ENCODE results near the gene KRT33A.
"Not testable (repeated sequence)": the region's sequence is repeated elsewhere in the genome, so short reads cannot be mapped to it uniquely, and the experiment has no call there.

DNA sequence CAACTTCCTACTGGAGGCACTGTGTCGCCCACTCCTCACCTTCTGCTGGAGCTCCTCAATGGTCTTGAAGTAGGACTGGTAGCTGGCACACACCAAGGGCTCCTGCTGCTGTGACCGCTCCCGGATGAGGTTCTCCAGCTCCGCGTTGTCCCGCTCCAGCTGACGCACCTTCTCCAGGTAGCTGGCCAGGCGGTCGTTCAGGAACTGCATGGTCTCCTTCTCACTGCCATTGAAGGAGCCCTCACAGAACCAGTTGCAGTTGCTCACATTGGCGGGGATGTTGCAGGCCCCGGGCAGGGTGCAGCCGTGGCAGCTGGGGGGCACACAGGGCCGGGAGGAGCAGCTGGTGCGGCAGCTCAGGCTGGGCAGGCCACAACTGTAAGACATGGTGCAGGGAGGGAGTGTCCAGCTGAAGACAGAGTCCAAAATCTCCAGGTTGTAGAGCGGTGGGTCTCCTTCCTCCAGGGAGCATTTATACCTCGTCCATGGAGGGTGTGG, at the start of gene KRT33A:
- TF ChIP-seq, protein P1, sequence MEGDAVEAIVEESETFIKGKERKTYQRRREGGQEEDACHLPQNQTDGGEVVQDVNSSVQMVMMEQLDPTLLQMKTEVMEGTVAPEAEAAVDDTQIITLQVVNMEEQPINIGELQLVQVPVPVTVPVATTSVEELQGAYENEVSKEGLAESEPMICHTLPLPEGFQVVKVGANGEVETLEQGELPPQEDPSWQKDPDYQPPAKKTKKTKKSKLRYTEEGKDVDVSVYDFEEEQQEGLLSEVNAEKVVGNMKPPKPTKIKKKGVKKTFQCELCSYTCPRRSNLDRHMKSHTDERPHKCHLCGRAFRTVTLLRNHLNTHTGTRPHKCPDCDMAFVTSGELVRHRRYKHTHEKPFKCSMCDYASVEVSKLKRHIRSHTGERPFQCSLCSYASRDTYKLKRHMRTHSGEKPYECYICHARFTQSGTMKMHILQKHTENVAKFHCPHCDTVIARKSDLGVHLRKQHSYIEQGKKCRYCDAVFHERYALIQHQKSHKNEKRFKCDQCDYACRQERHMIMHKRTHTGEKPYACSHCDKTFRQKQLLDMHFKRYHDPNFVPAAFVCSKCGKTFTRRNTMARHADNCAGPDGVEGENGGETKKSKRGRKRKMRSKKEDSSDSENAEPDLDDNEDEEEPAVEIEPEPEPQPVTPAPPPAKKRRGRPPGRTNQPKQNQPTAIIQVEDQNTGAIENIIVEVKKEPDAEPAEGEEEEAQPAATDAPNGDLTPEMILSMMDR (IDR thresholded peaks at IDR 0.05): not testable (repeated sequence)
- TF ChIP-seq POLR2AphosphoS5, EP300, POLR2A (IDR thresholded peaks at IDR 0.05): not testable (repeated sequence)

All from gastroesophageal sphincter (tissue), 3 donors.